SK-N-DZ (cell line): ENCODE data around the gene ADGRD1.

ENCODE experiments used
- DNase-seq: peaks from one replicate; pipeline ENCODE4 v3.0.0-alpha.2; 2015; ENCODE audit warnings: low spot score

Gene ADGRD1

GRCh38 chr12:131102991-131103668, 149.4 kb downstream of the ADGRD1 start:
- peak; percentile 64 for DNase-seq

GRCh38 chr12:131103669-131104462, 150.2 kb downstream of the ADGRD1 start:
- DNase-seq = no peak

GRCh38 chr12:131104463-131105350, 151.0 kb downstream of the ADGRD1 start:
- peak; percentile 90 for DNase-seq

GRCh38 chr12:131105351-131105735, 151.6 kb downstream of the ADGRD1 start:
- DNase-seq = no peak

- DNase-seq = no peak
Observed at GRCh38 chr12:131105736-131106348, 152.1 kb downstream of the ADGRD1 start.

GRCh38 chr12:131106349-131106941, 152.7 kb downstream of the ADGRD1 start:
- DNase-seq = no peak

GRCh38 chr12:131108177-131108955, 154.7 kb downstream of the ADGRD1 start:
- DNase-seq = no peak

GRCh38 chr12:131111446-131111845, 157.7 kb downstream of the ADGRD1 start:
- no peak for DNase-seq

- DNase-seq = peak; percentile 52
Observed at GRCh38 chr12:131112021-131112420, 158.3 kb downstream of the ADGRD1 start.

GRCh38 chr12:131112700-131113290, 159.1 kb downstream of the ADGRD1 start:
- no peak for DNase-seq

GRCh38 chr12:131113568-131114270, 160.0 kb downstream of the ADGRD1 start:
- DNase-seq = peak; percentile 71

GRCh38 chr12:131114271-131114670, 160.6 kb downstream of the ADGRD1 start:
- DNase-seq = peak; percentile 89

- DNase-seq = no peak
Observed at GRCh38 chr12:131114942-131115584, 161.4 kb downstream of the ADGRD1 start.

GRCh38 chr12:131115766-131116467, 162.2 kb downstream of the ADGRD1 start:
- DNase-seq = no peak

- peak; percentile 77 for DNase-seq
Observed at GRCh38 chr12:131116468-131117117, 162.9 kb downstream of the ADGRD1 start.

- no peak for DNase-seq
Observed at GRCh38 chr12:131117438-131118245, 163.9 kb downstream of the ADGRD1 start.

GRCh38 chr12:131118371-131118770, 164.7 kb downstream of the ADGRD1 start:
- no peak for DNase-seq
